Jurkat, Clone E6-1 (cell line): ENCODE data around the gene CS.
"Not testable (repeated sequence)": the region's sequence is repeated elsewhere in the genome, so short reads cannot be mapped to it uniquely, and the experiment has no call there.

Experiments
- DNase-seq: peaks from one replicate; pipeline ENCODE4 v3.0.0-alpha.2; 2011; ENCODE audit warnings: low read depth, low spot score
- H3K4me3 ChIP-seq: 2 replicates; pipeline ENCODE4 v1.5.1; 2011; ENCODE audit warnings: mild to moderate bottlenecking, low read length, control low read depth, moderate library complexity

Gene CS

DNA sequence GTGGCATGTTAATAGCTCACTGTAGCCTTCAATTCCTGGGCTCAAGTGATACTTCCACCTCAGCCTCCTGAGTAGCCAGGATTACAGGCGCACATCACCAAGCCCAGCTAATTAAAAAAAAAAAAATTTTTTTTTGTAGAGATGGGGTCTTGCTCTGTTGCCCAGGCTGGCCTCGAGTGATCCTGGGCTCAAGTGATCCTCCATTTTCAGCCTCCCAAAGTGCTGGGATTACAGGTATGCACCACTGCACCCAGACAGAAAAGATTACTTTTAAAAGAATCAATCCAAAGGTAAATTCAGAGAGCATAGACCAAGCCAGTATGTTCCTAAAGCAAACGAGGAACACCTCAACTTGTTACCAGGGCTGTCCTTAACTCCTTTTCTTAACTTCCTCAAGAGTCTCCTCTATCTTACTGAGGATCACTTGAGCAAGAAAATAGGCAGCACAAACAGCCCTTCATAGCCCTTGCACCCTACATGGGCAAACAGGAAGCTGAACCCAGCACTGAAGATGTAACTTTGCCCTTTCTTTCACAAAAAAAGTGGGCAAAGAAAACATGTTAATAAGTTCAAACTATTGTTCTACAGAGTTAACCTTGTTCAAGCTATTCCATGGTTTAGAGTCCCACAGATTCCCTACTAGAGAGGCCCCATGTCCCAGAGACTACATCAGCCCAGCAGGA is 11.3 kb downstream of the CS start:
- H3K4me3 ChIP-seq = no peak overlapping the region
- DNase-seq = no peak

- no peak overlapping the region for H3K4me3 ChIP-seq
- DNase-seq = no peak
Measured at GRCh38 chr12:56286044-56286830, 13.9 kb downstream of the CS start.

DNA sequence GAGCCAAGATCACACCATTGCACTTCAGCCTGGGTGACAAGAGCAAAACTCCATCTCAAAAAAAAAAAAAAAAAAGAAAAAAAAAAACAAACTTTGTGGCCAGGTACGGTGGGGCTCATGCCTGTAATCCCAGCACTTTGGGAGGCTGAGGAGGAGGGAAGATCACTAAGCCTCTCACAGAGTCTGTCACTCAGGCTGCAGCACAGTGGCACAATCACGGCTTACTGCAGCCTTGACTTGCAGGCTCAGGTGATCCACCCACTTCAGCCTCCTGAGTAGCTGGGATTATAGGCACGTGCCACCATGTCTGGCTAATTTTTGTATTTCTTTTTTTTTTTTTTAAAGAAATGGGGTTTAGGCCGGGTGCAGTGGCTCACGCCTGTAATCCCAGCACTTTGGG is 15.9 kb downstream of the CS start:
- not testable (repeated sequence) for H3K4me3 ChIP-seq

GRCh38 chr12:56282579-56282978 is 17.6 kb downstream of the CS start:
- H3K4me3 ChIP-seq = no peak overlapping the region
- no peak for DNase-seq

More for the DNA sequence above, 15.9 kb downstream of the CS start:
- DNase-seq = not testable (repeated sequence)

DNA sequence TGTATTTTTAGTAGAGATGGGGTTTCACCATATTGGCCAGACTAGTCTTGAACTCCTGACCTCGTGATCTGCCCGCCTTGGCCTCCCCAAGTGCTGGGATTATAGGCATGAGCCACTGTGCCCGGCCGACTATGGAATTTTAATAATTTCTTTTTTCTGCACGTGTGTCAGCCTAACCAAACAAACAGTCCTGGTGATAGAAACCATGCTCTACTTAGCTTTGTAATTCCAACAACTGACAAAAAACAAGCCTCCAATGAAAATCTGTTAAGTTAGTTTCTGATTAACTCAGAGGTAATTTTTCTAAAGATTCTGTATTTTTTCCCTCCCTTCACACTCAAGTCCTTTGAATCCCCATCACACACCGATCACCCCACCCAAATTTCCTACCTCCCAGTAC is 18.1 kb downstream of the CS start:
- no peak overlapping the region for H3K4me3 ChIP-seq
- DNase-seq = no peak

DNA sequence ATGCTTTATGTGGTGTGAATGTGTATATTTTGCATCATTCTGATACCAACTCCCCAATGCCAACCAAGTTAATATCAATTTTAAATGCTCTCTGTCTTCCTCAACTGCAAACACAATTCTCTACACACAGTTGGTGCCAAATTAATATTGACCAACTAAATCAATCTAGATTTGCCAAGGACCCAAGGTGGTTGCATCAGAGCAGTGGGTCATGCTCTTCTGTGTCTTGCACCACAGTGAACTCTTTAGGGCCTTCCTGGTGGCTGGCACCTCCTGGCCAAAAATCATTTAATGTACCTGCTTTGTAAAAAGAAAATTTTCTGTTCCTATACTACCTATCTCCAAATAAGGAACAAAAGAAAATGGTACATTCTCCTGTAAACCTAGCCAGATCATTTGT is 19.3 kb downstream of the CS start:
- no peak overlapping the region for H3K4me3 ChIP-seq
- no peak for DNase-seq

- DNase-seq = no peak
- H3K4me3 ChIP-seq = no peak overlapping the region
Measured at GRCh38 chr12:56278905-56279304, 21.2 kb downstream of the CS start.

- H3K4me3 ChIP-seq = no peak overlapping the region
- DNase-seq = no peak
Measured at GRCh38 chr12:56274299-56274698, 25.8 kb downstream of the CS start.

DNA sequence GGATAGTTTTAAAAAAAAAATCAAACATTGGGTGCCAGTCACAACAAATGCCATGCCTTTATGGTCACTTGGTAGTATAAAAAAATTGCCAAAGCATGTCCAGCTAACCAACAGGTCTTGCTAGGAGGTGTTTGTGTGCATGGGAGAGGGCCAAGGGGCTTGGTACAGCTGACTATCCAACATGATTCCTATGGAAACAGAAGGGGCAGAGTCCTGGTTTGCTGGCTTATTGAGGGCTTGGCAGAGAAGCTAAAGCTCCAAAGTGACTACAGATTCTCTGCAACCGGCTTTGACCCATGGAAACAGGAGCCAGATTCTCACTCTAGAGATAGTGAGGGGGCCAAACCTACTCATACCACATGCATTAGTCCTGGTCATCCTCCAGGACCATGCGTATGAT is 27.7 kb downstream of the CS start:
- DNase-seq, H3K4me3 ChIP-seq: not testable (repeated sequence)

DNA sequence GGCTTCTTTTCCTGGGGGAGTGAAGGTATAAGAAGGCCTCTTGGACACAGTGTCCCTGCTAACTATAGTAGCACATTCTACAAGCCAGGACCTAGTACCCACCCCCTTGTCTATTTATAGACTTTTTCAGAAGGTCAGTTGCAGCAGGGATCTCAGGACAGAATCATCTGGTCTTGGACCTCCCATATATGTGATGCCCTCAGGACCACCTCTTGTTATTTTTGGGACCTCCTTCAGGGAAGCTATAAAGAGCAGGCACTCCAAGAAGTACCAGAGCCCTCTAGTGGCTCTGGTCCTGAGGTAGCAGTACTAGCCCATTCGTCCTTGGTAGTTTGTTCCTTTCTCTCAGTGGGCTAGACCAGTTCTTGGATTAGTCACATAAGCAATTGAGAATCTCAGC is 29.1 kb downstream of the CS start:
- DNase-seq = no peak
- no peak overlapping the region for H3K4me3 ChIP-seq

- peak overlapping the region; percentile 77 for H3K4me3 ChIP-seq
- DNase-seq = no peak
Measured at GRCh38 chr12:56267443-56268071, 32.6 kb downstream of the CS start.

GRCh38 chr12:56266693-56267442 is 33.3 kb downstream of the CS start, which contains the start of gene COQ10A:
TSS of gene COQ10A (plus strand) at chr12:56266942. CDS start at chr12:56267119, 177 bp downstream.
- peak; percentile 80 for DNase-seq
- peak within 1 kb of the TSS; percentile 77 for H3K4me3 ChIP-seq

DNA sequence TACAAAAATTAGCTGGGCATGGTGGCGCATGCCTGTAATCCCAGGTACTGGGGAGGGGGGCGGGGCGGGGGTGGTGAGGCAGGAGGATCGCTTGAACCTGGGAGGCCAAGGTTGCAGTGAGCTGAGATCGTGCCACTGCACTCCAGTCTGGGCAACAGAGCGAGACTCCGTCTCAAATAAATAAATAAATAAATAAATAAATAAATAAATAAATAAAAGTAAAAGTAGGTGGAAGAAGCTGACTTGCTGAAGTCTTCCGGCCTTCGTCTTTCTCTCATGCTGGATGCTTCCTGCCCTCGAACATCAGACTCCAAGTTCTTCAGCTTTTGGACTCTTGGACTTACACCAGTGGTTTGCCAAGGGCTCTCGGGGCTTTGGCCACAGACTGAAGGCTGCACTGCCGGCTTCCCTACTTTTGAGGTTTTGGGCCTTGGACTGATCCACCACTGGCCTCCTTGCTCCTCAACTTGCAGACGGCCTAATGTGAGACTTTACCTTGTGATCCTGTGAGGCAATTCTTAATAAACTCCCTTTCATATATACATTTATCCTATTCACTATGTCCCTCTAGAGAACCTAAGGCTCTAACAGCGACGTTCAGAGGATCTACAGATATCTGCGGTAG is 34.0 kb downstream of the CS start:
- peak overlapping the region; percentile 77 for H3K4me3 ChIP-seq
- DNase-seq = not testable (repeated sequence)

DNA sequence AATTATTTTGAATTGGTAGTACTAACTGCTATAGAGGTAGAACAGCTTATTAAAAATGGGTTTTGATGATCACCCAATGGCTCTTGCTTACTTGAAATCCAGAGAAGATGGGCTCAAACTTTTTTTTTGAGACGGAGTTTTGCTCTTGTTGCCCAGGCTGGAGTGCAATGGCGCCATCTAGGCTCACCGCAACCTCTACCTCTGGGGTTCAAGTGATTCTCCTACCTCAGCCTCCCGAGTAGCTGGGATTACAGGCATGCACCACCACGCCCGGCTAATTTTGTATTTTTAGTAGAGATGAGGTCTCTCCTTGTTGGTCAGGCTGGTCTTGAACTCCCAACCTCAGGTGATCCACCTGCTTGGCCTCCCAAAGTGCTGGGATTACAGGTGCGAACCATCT is 37.2 kb downstream of the CS start:
- not testable (repeated sequence) for DNase-seq, H3K4me3 ChIP-seq

DNA sequence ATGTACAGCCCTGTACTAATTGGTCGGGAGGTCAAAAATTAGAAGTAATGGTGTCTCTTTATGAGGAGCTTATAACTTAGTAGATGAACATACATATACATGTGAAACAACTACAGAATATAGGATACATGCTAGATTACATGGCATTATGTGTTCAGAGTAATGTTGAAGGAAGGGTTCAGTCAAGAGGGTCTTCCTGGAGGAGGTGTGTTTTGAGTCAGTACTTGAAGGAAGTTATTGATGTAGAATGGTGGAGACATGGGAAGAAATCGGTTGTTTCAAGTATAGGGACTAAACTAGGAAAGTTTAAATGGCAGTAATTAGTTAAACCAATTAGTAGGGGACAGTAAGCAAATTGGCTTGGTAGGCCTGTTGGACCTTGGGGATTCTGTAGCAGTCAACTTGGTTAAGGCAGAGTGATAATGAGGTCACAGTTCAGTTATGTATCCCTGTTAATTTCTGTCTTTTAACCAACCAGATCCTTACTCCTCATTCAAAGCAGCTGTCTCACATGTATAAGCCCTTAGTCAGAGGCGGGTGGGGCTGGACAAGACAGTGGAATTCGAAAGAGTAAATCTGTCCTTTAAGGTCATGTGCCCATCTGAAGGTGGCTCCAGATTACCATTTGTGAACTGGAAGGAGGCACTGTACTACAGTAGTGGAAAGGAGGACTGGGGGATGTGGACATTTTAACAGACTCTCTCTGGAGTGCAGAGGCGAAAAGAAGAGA is 38.5 kb downstream of the CS start:
- no peak overlapping the region for H3K4me3 ChIP-seq
- no peak for DNase-seq

DNA sequence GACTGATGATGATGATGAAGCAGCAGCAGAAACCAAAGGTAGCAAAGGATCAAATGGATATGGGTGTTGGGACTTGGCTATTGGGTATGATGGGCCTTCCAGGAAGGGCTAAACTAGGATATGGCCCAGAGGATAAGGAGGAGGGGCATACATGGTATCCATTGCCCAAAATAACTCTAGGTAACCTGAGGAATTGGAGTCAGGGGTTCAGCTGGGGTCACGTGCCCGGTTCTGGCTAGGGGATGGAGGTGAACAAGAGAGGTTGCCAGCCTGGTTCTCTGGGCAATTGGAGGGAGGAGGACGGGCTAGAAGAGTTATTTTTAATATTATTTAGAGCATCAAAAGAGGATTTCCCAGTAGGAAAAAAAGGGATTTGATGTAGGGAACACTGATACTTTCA is 39.2 kb downstream of the CS start:
- H3K4me3 ChIP-seq = no peak overlapping the region
- DNase-seq = no peak

DNA sequence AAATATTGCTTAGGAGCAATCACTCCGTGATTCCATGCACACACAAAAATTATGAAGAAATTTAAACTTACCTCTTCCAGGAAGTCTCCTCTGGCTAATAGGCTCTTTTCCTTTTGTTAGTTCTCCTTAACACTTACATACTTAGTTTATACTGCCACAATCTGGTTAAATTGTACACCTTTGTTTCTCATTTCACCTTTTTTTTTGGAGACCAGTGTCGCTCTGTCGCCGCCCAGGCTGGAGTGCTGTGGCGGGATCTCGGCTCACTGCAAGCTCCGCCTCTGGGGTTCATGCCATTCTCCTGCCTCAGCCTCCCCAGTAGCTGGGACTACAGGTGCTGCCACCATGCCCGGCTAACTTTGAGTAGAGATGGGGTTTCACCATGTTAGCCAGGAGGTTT is 39.8 kb downstream of the CS start:
- no peak overlapping the region for H3K4me3 ChIP-seq
- DNase-seq = no peak

DNA sequence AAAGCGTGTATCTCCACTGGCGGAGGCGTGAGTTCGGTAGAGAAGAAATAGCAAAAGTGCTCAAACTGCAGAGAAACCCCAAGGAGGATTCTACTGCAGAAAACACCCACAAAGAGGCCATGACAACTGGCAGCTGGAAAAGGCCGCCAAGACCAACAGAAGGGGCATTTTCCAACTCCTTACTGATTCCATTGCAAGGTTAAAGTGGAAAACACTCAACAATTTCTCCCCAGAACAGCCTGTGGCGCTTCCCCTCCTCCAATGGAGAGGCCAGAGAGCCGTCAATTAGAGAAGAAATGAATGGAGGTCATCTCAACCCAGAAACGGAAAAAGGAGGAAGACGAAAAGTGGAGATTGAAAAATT is 41.3 kb downstream of the CS start:
- no peak for DNase-seq
- peak overlapping the region; percentile 77 for H3K4me3 ChIP-seq
